PFSK-1 (cell line): ENCODE data around the gene ADD3.

Source experiments
- FOXP2 ChIP-seq: optimal IDR thresholded peaks from 2 replicates; pipeline ENCODE3; 2011; ENCODE audit warnings: borderline replicate concordance, control low read depth, inconsistent platforms; ENCODE audit not compliant: insufficient read depth; ENCODE audit errors: extremely low read length, extremely low read depth
- POLR2AphosphoS5 ChIP-seq: IDR thresholded peaks from 2 replicates; pipeline ENCODE4 v1.6.1; 2012; ENCODE audit warnings: low read depth, mild to moderate bottlenecking, control low read depth, low read length, moderate library complexity
- SIN3A ChIP-seq: IDR thresholded peaks from 2 replicates; pipeline ENCODE4 v1.6.1; 2012; ENCODE audit warnings: mild to moderate bottlenecking, low read length, moderate library complexity, borderline replicate concordance; ENCODE audit not compliant: insufficient read depth
- TAF1 ChIP-seq: IDR thresholded peaks from 2 replicates; pipeline ENCODE4 v1.6.1; 2012; ENCODE audit warnings: low read length, control low read depth, borderline replicate concordance; ENCODE audit not compliant: insufficient read depth
- TF ChIP-seq, protein P1 (sequence below), 2 experiments: IDR thresholded peaks; 2 replicates each; pipeline versions ENCODE4 v1.6.1 to v1.8.0; 2011 to 2012; ENCODE audit warnings: low read depth in 2 of 2, low read length in 2 of 2, control low read depth in 1 of 2, inconsistent platforms in 1 of 2, mild to moderate bottlenecking in 1 of 2, moderate library complexity in 1 of 2; ENCODE audit not compliant: insufficient read depth in 1 of 2

The ADD3 gene

DNA sequence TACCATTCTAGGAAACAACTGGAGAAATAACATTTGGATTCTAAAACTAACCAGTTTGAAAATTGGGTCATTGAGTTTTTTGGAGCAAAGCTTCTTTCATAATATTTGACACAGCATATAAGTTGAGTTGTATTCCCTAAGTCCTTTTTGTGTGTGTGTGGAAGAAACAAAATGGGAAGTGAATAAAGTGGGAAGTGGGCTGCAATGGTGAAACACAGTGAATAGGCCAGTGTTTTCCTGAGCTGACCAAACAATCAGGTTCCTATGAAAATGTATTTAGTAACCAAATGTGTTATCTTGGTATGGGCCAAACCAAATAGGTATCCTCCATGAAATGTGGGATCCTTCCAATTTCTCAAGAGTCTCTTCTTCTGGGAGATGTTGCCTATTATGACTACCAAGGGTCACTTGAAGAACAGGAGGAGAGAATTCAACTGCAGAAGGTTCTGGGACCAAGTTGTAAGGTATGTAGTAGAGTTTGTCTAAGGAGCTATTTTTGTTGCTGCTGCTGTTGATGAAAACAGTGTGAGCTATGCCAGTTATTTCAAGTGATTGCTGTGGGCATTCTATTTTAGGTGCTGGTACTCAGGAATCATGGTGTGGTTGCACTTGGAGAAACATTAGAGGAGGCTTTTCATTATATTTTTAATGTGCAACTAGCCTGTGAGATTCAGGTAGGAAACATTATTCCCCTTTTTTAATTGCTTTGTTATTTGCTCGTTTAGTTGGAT lies 111.3 kb downstream of the ADD3 start:
- TF ChIP-seq TAF1 = no peak
- no peak for TF ChIP-seq FOXP2
- TF ChIP-seq POLR2AphosphoS5 = no peak
- TF ChIP-seq, protein P1, sequence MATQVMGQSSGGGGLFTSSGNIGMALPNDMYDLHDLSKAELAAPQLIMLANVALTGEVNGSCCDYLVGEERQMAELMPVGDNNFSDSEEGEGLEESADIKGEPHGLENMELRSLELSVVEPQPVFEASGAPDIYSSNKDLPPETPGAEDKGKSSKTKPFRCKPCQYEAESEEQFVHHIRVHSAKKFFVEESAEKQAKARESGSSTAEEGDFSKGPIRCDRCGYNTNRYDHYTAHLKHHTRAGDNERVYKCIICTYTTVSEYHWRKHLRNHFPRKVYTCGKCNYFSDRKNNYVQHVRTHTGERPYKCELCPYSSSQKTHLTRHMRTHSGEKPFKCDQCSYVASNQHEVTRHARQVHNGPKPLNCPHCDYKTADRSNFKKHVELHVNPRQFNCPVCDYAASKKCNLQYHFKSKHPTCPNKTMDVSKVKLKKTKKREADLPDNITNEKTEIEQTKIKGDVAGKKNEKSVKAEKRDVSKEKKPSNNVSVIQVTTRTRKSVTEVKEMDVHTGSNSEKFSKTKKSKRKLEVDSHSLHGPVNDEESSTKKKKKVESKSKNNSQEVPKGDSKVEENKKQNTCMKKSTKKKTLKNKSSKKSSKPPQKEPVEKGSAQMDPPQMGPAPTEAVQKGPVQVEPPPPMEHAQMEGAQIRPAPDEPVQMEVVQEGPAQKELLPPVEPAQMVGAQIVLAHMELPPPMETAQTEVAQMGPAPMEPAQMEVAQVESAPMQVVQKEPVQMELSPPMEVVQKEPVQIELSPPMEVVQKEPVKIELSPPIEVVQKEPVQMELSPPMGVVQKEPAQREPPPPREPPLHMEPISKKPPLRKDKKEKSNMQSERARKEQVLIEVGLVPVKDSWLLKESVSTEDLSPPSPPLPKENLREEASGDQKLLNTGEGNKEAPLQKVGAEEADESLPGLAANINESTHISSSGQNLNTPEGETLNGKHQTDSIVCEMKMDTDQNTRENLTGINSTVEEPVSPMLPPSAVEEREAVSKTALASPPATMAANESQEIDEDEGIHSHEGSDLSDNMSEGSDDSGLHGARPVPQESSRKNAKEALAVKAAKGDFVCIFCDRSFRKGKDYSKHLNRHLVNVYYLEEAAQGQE (IDR thresholded peaks at IDR 0.05; ENCODE audit: insufficient read depth in 1 of 2, low read depth in 2 of 2, low read length in 2 of 2) = no peak
- TF ChIP-seq SIN3A = no peak

DNA sequence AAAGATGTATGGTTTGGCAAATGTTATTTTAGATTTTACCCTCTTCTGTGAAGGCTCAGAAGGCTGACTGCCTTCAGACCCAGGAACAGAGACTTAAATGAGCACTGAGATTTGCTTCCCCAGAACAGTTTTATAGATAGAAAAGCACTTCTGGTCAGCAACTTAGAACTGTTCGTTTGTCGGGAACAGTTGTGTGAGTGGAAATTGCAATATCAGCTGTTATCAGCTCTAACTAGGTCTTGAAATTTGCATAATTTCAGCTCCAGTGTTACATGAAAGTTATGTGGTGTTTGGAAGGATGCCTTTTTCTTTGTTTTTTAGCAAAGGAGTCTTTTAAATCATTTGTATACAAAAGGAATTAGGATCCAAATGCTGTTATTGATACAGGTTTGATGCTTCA lies 115.8 kb downstream of the ADD3 start:
- TF ChIP-seq TAF1 = no peak
- TF ChIP-seq, protein P1 (IDR thresholded peaks at IDR 0.05; ENCODE audit: insufficient read depth in 1 of 2, low read depth in 2 of 2, low read length in 2 of 2) = no peak
- TF ChIP-seq FOXP2 = no peak
- no peak for TF ChIP-seq POLR2AphosphoS5
- no peak for TF ChIP-seq SIN3A

DNA sequence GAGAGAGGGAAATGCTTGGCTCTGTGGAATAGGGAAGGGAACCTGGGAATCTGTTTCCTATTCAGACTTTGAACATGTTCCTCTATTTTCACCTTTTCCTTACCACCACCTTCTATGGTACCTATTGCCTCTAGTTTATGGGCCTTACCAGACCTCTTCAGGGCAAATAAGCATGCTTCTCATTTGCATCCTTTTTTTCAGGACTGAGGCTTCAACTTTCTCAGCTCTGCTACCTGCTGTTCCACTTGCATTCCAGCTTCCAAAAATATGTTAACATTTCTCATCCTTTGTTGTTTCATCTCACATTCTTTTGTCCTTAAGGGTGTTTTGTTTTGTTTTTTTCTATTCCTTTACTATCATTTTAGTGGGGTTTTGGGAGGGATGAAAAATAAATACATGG lies 121.7 kb downstream of the ADD3 start:
- TF ChIP-seq, protein P1 (IDR thresholded peaks at IDR 0.05; ENCODE audit: insufficient read depth in 1 of 2, low read depth in 2 of 2, low read length in 2 of 2) = no peak
- no peak for TF ChIP-seq SIN3A
- TF ChIP-seq TAF1 = no peak
- TF ChIP-seq FOXP2 = no peak
- TF ChIP-seq POLR2AphosphoS5 = no peak

DNA sequence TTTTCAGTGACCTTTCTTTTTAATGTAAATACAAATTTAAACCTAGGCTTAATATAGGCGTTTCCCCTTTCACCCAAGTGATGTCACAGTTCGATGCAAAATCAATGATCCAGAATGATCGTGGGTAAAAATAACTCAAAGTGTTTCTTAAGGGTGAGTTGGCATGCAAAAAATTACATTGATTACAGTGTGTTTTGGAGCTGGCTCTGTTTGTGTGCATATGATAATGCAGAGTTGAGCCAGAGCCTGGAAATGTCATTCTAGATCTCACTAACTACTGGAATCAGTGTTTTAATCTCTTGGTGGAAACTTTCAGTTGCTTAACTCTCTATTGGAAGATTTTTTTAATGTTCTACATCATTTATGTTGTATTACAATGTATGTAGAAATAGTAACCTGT lies 127.1 kb downstream of the ADD3 start:
- TF ChIP-seq TAF1 = no peak
- no peak for TF ChIP-seq FOXP2
- TF ChIP-seq, protein P1 (IDR thresholded peaks at IDR 0.05; ENCODE audit: insufficient read depth in 1 of 2, low read depth in 2 of 2, low read length in 2 of 2) = no peak
- TF ChIP-seq POLR2AphosphoS5 = no peak
- no peak for TF ChIP-seq SIN3A

DNA sequence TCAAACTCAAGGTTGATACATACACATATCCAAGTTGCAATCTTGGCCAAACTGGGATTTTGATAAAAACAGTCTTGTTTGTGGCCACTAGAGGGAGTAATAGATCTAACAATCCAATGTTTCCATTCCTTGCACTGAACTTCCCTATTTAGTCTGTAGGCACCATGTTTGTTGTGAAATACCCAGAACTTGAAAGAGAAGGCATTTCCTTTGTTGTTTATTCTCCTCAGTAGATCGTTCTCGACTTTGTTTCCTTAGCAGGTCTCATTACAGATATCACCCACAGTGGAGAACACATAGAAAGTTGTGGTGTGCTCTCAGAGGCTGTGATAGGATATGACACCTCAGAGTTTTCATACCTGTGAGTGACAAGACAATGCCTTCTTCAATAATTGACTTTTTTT lies 129.4 kb downstream of the ADD3 start:
- TF ChIP-seq FOXP2 (no peak), POLR2AphosphoS5 (no peak)
- TF ChIP-seq, protein P1 (IDR thresholded peaks at IDR 0.05; ENCODE audit: insufficient read depth in 1 of 2, low read depth in 2 of 2, low read length in 2 of 2) = no peak
